ENCODE measurements around the gene MTCL3.

Gene MTCL3

GRCh38 chr6:127459231-127459641 is 59.9 kb downstream of the MTCL3 start, which contains the start of gene KIAA0408:
Gene KIAA0408 (minus strand): TSS chr6:127459389. CDS start chr6:127453981, 5,408 bp downstream.
- TF ChIP-seq, protein P1, sequence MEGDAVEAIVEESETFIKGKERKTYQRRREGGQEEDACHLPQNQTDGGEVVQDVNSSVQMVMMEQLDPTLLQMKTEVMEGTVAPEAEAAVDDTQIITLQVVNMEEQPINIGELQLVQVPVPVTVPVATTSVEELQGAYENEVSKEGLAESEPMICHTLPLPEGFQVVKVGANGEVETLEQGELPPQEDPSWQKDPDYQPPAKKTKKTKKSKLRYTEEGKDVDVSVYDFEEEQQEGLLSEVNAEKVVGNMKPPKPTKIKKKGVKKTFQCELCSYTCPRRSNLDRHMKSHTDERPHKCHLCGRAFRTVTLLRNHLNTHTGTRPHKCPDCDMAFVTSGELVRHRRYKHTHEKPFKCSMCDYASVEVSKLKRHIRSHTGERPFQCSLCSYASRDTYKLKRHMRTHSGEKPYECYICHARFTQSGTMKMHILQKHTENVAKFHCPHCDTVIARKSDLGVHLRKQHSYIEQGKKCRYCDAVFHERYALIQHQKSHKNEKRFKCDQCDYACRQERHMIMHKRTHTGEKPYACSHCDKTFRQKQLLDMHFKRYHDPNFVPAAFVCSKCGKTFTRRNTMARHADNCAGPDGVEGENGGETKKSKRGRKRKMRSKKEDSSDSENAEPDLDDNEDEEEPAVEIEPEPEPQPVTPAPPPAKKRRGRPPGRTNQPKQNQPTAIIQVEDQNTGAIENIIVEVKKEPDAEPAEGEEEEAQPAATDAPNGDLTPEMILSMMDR (IDR thresholded peaks at IDR 0.05): no peak
- no peaks in the 10 kb centered on the region for H3K4me1 Mint-ChIP-seq (ENCODE audit: low read depth)
- H3K4me3 Mint-ChIP-seq: no peak within 1 kb of the TSS
- POLR2A ChIA-PET: interaction anchor here (0.8 kb wide), 1 partner anchor 9 kb away, joined by 4 read pairs; no protein-coding TSS in a partner anchor
- H3K27ac Mint-ChIP-seq: no peak within 1 kb of the TSS
- H3K27me3 Mint-ChIP-seq: peaks cover 2% of the 10 kb centered on the region
- DNase-seq: no peak
- ATAC-seq: no peak
- no peaks in the 10 kb centered on the region for H3K9me3 Mint-ChIP-seq
- CTCF ChIA-PET: interaction anchor here (0.8 to 3.1 kb wide), 3 partner anchors 57 to 193 kb away, joined by 3 to 16 read pairs (median 10); no protein-coding TSS in a partner anchor
- intact Hi-C loops (cut with micrococcal nuclease): no loop called here
- H3K36me3 Mint-ChIP-seq (ENCODE audit: low read depth): no peaks in the 10 kb centered on the region

DNA sequence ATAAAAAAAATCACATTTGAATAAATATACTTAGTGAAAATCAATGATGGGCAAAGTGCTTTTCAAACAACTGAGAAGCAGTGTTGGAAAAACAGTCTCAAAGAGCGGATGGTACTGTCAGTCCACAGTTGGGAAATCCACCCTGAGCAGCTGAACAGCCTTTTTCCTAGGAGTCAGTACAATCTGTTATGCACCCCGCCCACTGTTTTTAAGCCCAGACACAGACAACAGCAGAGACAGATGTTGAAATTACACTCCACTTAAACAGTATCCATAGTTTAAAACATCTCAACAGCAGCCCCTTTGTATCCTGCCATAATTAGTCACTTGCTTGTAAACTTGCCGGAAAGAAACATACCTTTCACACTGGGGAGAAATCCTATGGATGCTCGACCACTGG is 60.3 kb downstream of the MTCL3 start:
- H3K4me3 Mint-ChIP-seq: no peak overlapping the region

GRCh38 chr6:127458222-127458621 is 60.9 kb downstream of the MTCL3 start:
- intact Hi-C loops (cut with micrococcal nuclease): no loop called here
- peaks cover 2% of the 10 kb centered on the region for H3K27me3 Mint-ChIP-seq
- no peak overlapping the region for H3K4me3 Mint-ChIP-seq
- CTCF ChIA-PET: no interaction called here
- POLR2A ChIA-PET: no interaction called here
- TF ChIP-seq, protein P1 (IDR thresholded peaks at IDR 0.05): no peak
- H3K27ac Mint-ChIP-seq: no peak overlapping the region
- ATAC-seq: no peak
- no peaks in the 10 kb centered on the region for H3K36me3 Mint-ChIP-seq (ENCODE audit: low read depth)
- DNase-seq: no peak
- no peaks in the 10 kb centered on the region for H3K9me3 Mint-ChIP-seq
- no peaks in the 10 kb centered on the region for H3K4me1 Mint-ChIP-seq (ENCODE audit: low read depth)

More for the DNA sequence above, 60.3 kb downstream of the MTCL3 start:
- ATAC-seq (no peak), DNase-seq (no peak)
- Mint-ChIP-seq H3K27ac (no peak overlapping the region), H3K9me3 (no peaks in the 10 kb centered on the region), H3K4me1 (ENCODE audit: low read depth) (no peaks in the 10 kb centered on the region), H3K36me3 (ENCODE audit: low read depth) (no peaks in the 10 kb centered on the region), H3K27me3 (peaks cover 2% of the 10 kb centered on the region)
- intact Hi-C loops (cut with micrococcal nuclease): no loop called here
- CTCF ChIA-PET: interaction anchor here (0.8 to 3.1 kb wide), 2 partner anchors 57 to 193 kb away, joined by 3 to 16 read pairs; no protein-coding TSS in a partner anchor
- POLR2A ChIA-PET: interaction anchor here (0.8 kb wide), 1 partner anchor 9 kb away, joined by 4 read pairs; no protein-coding TSS in a partner anchor
- TF ChIP-seq, protein P1 (IDR thresholded peaks at IDR 0.05): no peak

GRCh38 chr6:127457456-127458064 is 61.6 kb downstream of the MTCL3 start:
- Mint-ChIP-seq H3K27ac (no peak overlapping the region), H3K36me3 (ENCODE audit: low read depth) (no peaks in the 10 kb centered on the region), H3K9me3 (no peaks in the 10 kb centered on the region), H3K27me3 (peaks cover 2% of the 10 kb centered on the region), H3K4me1 (ENCODE audit: low read depth) (no peaks in the 10 kb centered on the region), H3K4me3 (no peak overlapping the region)
- DNase-seq: no peak
- TF ChIP-seq, protein P1 (IDR thresholded peaks at IDR 0.05): no peak
- intact Hi-C loops (cut with micrococcal nuclease): no loop called here
- ATAC-seq: no peak
- ChIA-PET POLR2A (no interaction called here), CTCF (no interaction called here)

DNA sequence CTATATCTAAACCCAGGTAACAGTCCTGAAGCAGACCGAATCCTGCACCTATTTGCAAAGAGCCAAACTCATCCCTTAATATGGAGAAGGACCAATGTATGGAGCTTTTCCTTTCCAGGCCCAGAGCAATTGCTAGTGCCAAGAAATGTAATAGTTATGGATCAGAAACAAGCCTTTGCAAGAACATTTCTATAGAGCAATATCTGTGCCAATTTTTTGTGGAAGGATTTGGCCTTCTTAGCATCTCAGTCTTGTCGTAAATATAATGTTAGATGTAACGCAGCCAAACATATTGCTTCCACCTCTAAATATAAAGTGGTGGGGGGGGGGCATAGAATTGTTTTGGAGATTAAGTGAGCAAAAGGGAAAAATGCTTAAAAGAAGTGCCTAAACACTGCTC is 62.7 kb downstream of the MTCL3 start:
- Mint-ChIP-seq H3K27me3 (peaks cover 4% of the 10 kb centered on the region), H3K4me3 (no peak overlapping the region), H3K4me1 (ENCODE audit: low read depth) (no peaks in the 10 kb centered on the region), H3K36me3 (ENCODE audit: low read depth) (no peaks in the 10 kb centered on the region), H3K9me3 (no peaks in the 10 kb centered on the region), H3K27ac (no peak overlapping the region)
- TF ChIP-seq, protein P1 (IDR thresholded peaks at IDR 0.05): no peak
- ChIA-PET CTCF (no interaction called here), POLR2A (no interaction called here)
- DNase-seq (no peak), ATAC-seq (no peak)
- intact Hi-C loops (cut with micrococcal nuclease): no loop called here

All from activated CD8-positive, alpha-beta T cell treated with anti-CD3 and anti-CD28 coated beads for 36 hours (primary cell).